ENCODE data around the gene MAP1LC3A.

The MAP1LC3A gene

DNA sequence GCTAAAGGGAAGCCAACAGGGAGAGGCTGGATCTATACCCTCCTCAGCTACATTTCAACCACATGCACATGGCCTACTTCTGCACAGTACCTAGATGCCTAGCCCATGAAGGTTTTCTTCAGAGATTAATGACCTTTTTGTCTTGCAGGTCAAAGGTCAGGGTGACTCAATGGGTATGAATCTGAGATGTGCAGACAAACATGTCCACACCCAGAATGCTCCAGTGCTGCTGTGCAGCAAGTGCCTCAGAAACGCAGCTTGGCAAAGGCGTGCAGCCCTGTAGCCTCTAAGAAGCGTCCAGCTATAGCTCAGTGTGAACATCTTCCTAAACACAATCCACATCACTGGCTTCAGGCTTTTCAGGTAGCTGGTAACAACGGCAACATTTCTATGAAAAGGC is 24.4 kb downstream of the MAP1LC3A start:
- Histone ChIP-seq H3K9me3 (no peaks in the 10 kb centered on the region), H3K27me3 (no peaks in the 10 kb centered on the region), H3K4me1 (no peaks in the 10 kb centered on the region), H3K36me3 (peaks cover 4% of the 10 kb centered on the region; the same call in 1 of the 2 replicates), H3K4me3 (ENCODE audit: low read depth, low read length) (no peak overlapping the region)
- no peak for DNase-seq
- no peak for TF ChIP-seq CTCF (IDR thresholded peaks at IDR 0.05; ENCODE audit: low read depth, low read length)

DNA sequence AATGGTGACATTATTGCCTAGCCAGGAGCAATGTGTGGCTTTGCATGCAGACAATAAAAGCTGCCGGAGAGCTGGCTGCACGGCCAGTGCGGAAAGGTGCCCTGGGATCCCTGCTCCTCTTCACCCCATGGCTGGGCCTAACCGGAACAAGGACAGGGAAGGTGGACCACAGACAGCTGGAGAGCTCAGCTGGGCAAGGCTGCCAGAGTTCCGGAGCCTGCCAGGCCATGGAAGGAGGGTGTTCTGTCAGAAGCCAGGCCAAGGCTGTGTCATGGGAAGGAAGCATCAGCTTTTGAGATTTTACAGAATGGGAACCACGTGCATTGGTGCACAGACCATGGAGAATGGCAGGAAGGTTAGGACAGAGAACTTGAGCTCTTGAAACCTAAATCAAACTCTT is 25.0 kb downstream of the MAP1LC3A start:
- Histone ChIP-seq H3K36me3 (peaks cover 4% of the 10 kb centered on the region; the same call in 1 of the 2 replicates), H3K27me3 (no peaks in the 10 kb centered on the region), H3K4me1 (no peaks in the 10 kb centered on the region), H3K4me3 (ENCODE audit: low read depth, low read length) (no peak overlapping the region), H3K9me3 (no peaks in the 10 kb centered on the region)
- no peak for TF ChIP-seq CTCF (IDR thresholded peaks at IDR 0.05; ENCODE audit: low read depth, low read length)
- no peak for DNase-seq

DNA sequence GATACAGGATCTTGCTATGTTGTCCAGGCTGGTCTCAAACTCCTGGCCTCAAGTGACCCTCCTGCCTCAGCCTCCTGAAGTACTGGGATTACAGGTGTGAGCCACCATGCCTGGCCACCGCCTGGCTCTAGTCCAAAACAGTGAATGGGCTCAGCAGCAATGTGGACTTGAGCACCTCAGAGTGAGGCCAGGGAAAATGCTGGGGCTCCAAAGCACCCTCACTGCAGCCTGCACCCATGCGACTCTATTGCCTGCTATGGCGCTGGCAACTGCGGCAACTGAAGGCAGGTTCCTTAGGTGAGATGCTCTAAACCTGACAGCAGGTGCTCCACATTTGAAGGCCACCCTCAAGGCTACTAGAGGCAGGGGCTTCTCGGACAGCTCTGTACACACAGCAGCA is 26.5 kb downstream of the MAP1LC3A start:
- DNase-seq, result no peak
- Histone ChIP-seq H3K36me3 (peaks cover 4% of the 10 kb centered on the region; the same call in 1 of the 2 replicates), H3K27me3 (no peaks in the 10 kb centered on the region), H3K4me1 (no peaks in the 10 kb centered on the region), H3K4me3 (ENCODE audit: low read depth, low read length) (no peak overlapping the region), H3K9me3 (no peaks in the 10 kb centered on the region)
- TF ChIP-seq CTCF (IDR thresholded peaks at IDR 0.05; ENCODE audit: low read depth, low read length), result no peak

- H3K9me3 ChIP-seq, result no peaks in the 10 kb centered on the region
- no peak overlapping the region for H3K4me3 ChIP-seq (ENCODE audit: low read depth, low read length)
- H3K36me3 ChIP-seq, result peaks cover 4% of the 10 kb centered on the region; the same call in 1 of the 2 replicates
- no peak for TF ChIP-seq CTCF (IDR thresholded peaks at IDR 0.05; ENCODE audit: low read depth, low read length)
- no peak for DNase-seq
- no peaks in the 10 kb centered on the region for H3K27me3 ChIP-seq
- H3K4me1 ChIP-seq, result no peaks in the 10 kb centered on the region
Measured at GRCh38 chr20:34586488-34587163, 28.1 kb downstream of the MAP1LC3A start.

DNA sequence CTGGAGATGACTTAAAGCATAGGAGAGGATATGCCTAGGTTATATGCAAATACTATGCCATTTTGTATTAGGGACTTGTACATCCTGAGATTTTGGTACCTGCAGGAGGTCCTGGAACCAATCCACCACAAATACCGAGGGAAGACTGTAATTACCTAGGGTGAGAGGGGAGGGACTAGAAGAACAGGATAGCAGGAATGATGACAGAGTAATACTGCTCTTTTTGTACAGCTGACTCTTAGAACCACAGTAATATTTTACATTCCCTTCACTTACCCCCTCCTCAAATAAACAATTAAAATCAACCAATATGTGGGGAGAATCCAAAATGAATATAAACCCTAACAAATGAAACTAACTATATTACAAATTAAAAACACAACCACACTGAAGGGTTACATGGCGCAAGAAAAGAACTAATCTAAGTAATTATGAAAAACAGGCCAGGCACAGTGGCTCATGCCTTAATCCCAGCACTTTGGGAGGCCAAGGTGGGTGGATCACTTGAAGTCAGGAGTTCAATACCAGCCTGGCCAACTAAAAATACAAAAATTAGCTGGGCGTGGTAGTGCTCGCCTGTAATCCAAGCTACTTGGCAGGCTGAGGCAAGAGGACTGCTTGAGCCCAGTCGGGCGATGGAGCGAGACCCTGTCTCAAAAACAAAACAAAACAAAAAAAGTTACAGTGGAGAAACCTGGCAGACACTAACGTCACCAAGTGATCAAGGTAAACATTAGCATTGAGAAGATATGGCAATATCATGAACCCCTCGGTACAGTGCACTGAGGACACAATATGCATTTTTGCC is 37.1 kb downstream of the MAP1LC3A start:
- no peak for DNase-seq
- H3K4me3 ChIP-seq (ENCODE audit: low read depth, low read length), result no peak overlapping the region

More for the DNA sequence above, 37.1 kb downstream of the MAP1LC3A start:
- Histone ChIP-seq H3K9me3 (no peaks in the 10 kb centered on the region), H3K4me1 (no peaks in the 10 kb centered on the region), H3K36me3 (no peaks in the 10 kb centered on the region; the same call in 1 of the 2 replicates), H3K27me3 (no peaks in the 10 kb centered on the region)
- no peak for TF ChIP-seq CTCF (IDR thresholded peaks at IDR 0.05; ENCODE audit: low read depth, low read length)
